ENCODE results near the gene ZDHHC14.

ZDHHC14 gene

GRCh38 chr6:157595768-157596167, 214.8 kb downstream of the ZDHHC14 start:
- no peaks in the 10 kb centered on the region for H3K27me3 ChIP-seq (ENCODE audit: insufficient read depth, low read depth)
- H2AFZ ChIP-seq (ENCODE audit: low read depth): no peak overlapping the region
- no peak for TF ChIP-seq CTCF (conservative IDR thresholded peaks at IDR 0.05; ENCODE audit: low read depth, low read length)
- no peak overlapping the region for H3K4me3 ChIP-seq (IDR thresholded peaks at IDR 0.05; ENCODE audit: insufficient read depth, low read depth, low read length)
- H3K9ac ChIP-seq: no peak overlapping the region
- no peaks in the 10 kb centered on the region for H3K79me2 ChIP-seq (ENCODE audit: insufficient read depth, low read depth)
- no peaks in the 10 kb centered on the region for H3K36me3 ChIP-seq (ENCODE audit: insufficient read depth)
- no peak overlapping the region for H3K4me2 ChIP-seq
- H3K27ac ChIP-seq: no peak overlapping the region
- no peaks in the 10 kb centered on the region for H3K4me1 ChIP-seq (ENCODE audit: low read depth, poor library complexity, severe bottlenecking)
- no peaks in the 10 kb centered on the region for H4K20me1 ChIP-seq (ENCODE audit: insufficient read depth)

GRCh38 chr6:157596461-157596860, 215.5 kb downstream of the ZDHHC14 start:
- H3K27me3 ChIP-seq (ENCODE audit: insufficient read depth, low read depth): no peaks in the 10 kb centered on the region
- no peaks in the 10 kb centered on the region for H3K36me3 ChIP-seq (ENCODE audit: insufficient read depth)
- no peak overlapping the region for H3K9ac ChIP-seq
- no peaks in the 10 kb centered on the region for H3K4me1 ChIP-seq (ENCODE audit: low read depth, poor library complexity, severe bottlenecking)
- no peaks in the 10 kb centered on the region for H3K79me2 ChIP-seq (ENCODE audit: insufficient read depth, low read depth)
- no peak overlapping the region for H3K4me2 ChIP-seq
- no peak overlapping the region for H3K4me3 ChIP-seq (IDR thresholded peaks at IDR 0.05; ENCODE audit: insufficient read depth, low read depth, low read length)
- no peak overlapping the region for H2AFZ ChIP-seq (ENCODE audit: low read depth)
- H4K20me1 ChIP-seq (ENCODE audit: insufficient read depth): no peaks in the 10 kb centered on the region
- no peak overlapping the region for H3K27ac ChIP-seq
- no peak for TF ChIP-seq CTCF (conservative IDR thresholded peaks at IDR 0.05; ENCODE audit: low read depth, low read length)

GRCh38 chr6:157596886-157597285, 215.9 kb downstream of the ZDHHC14 start:
- Histone ChIP-seq H3K4me2 (no peak overlapping the region), H3K27ac (no peak overlapping the region), H2AFZ (ENCODE audit: low read depth) (no peak overlapping the region), H4K20me1 (ENCODE audit: insufficient read depth) (no peaks in the 10 kb centered on the region), H3K4me3 (IDR thresholded peaks at IDR 0.05; ENCODE audit: insufficient read depth, low read depth, low read length) (no peak overlapping the region), H3K79me2 (ENCODE audit: insufficient read depth, low read depth) (no peaks in the 10 kb centered on the region), H3K4me1 (ENCODE audit: low read depth, poor library complexity, severe bottlenecking) (no peaks in the 10 kb centered on the region), H3K9ac (no peak overlapping the region), H3K36me3 (ENCODE audit: insufficient read depth) (no peaks in the 10 kb centered on the region), H3K27me3 (ENCODE audit: insufficient read depth, low read depth) (no peaks in the 10 kb centered on the region)
- no peak for TF ChIP-seq CTCF (conservative IDR thresholded peaks at IDR 0.05; ENCODE audit: low read depth, low read length)

- H3K36me3 ChIP-seq (ENCODE audit: insufficient read depth): no peaks in the 10 kb centered on the region
- no peak overlapping the region for H3K4me2 ChIP-seq
- no peak overlapping the region for H2AFZ ChIP-seq (ENCODE audit: low read depth)
- no peak overlapping the region for H3K27ac ChIP-seq
- H3K79me2 ChIP-seq (ENCODE audit: insufficient read depth, low read depth): no peaks in the 10 kb centered on the region
- H3K4me1 ChIP-seq (ENCODE audit: low read depth, poor library complexity, severe bottlenecking): no peaks in the 10 kb centered on the region
- H4K20me1 ChIP-seq (ENCODE audit: insufficient read depth): no peaks in the 10 kb centered on the region
- no peak overlapping the region for H3K9ac ChIP-seq
- H3K27me3 ChIP-seq (ENCODE audit: insufficient read depth, low read depth): no peaks in the 10 kb centered on the region
- H3K4me3 ChIP-seq (IDR thresholded peaks at IDR 0.05; ENCODE audit: insufficient read depth, low read depth, low read length): no peak overlapping the region
- TF ChIP-seq CTCF (conservative IDR thresholded peaks at IDR 0.05; ENCODE audit: low read depth, low read length): peak; percentile 53
Observed at GRCh38 chr6:157597461-157598312, 216.7 kb downstream of the ZDHHC14 start.
